Measurements from ENCODE around the gene HEXIM1.

GRCh38 chr17:45132320-45132571, 16.0 kb upstream of the HEXIM1 start, which contains the start of gene PLCD3:
- no peak for TF ChIP-seq CTCF (IDR thresholded peaks at IDR 0.05)
- TF ChIP-seq POLR2A (IDR thresholded peaks at IDR 0.05), result peak in 1 of 2 donors; percentile 54

Data from heart left ventricle (tissue), 13 donors.